ENCODE results near the gene MSH5.

MSH5 gene

GRCh38 chr6:31721351-31722020 lies 18.3 kb upstream of the MSH5 start, which contains the start of gene LY6G6C:
Gene LY6G6C, minus strand, starts transcription at chr6:31721746. Its CDS starts 67 bp downstream, at chr6:31721679.
- no peak for DNase-seq (ENCODE audit: low spot score)
- TF ChIP-seq, protein P1, sequence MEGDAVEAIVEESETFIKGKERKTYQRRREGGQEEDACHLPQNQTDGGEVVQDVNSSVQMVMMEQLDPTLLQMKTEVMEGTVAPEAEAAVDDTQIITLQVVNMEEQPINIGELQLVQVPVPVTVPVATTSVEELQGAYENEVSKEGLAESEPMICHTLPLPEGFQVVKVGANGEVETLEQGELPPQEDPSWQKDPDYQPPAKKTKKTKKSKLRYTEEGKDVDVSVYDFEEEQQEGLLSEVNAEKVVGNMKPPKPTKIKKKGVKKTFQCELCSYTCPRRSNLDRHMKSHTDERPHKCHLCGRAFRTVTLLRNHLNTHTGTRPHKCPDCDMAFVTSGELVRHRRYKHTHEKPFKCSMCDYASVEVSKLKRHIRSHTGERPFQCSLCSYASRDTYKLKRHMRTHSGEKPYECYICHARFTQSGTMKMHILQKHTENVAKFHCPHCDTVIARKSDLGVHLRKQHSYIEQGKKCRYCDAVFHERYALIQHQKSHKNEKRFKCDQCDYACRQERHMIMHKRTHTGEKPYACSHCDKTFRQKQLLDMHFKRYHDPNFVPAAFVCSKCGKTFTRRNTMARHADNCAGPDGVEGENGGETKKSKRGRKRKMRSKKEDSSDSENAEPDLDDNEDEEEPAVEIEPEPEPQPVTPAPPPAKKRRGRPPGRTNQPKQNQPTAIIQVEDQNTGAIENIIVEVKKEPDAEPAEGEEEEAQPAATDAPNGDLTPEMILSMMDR (IDR thresholded peaks at IDR 0.05; ENCODE audit: extremely low read depth, missing control alignments): no peak

DNA sequence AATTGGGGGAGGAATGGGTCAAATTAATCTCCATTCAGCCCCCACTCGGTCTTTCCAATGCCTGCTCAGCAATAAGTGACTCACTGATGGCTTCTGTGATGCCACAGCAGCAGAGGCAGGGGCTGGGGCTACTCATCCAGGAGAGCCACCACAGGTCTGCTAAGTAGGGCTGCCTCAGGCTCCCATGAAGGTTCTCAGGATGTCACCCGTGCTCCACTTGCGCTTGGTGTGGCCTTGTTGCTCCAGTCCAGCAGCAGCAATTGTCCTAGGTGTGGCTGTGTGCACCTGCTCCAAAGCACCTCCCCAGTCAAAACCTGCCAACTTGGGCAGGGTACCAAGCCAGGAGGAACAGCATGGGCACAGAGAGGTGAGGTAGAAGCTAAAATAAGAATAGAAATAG lies 17.6 kb upstream of the MSH5 start:
- DNase-seq (ENCODE audit: low spot score): no peak
- TF ChIP-seq, protein P1 (IDR thresholded peaks at IDR 0.05; ENCODE audit: extremely low read depth, missing control alignments): no peak

- DNase-seq (ENCODE audit: low spot score): no peak
- TF ChIP-seq, protein P1 (IDR thresholded peaks at IDR 0.05; ENCODE audit: extremely low read depth, missing control alignments): no peak
Observed at GRCh38 chr6:31723245-31723979, 16.4 kb upstream of the MSH5 start, which contains the start of gene MPIG6B. Gene MPIG6B, plus strand, starts transcription at chr6:31723373. Its CDS starts 11 bp downstream, at chr6:31723384.

- no peak for DNase-seq (ENCODE audit: low spot score)
- TF ChIP-seq, protein P1 (IDR thresholded peaks at IDR 0.05; ENCODE audit: extremely low read depth, missing control alignments): no peak
Observed at GRCh38 chr6:31723980-31724691, 15.7 kb upstream of the MSH5 start.

DNA sequence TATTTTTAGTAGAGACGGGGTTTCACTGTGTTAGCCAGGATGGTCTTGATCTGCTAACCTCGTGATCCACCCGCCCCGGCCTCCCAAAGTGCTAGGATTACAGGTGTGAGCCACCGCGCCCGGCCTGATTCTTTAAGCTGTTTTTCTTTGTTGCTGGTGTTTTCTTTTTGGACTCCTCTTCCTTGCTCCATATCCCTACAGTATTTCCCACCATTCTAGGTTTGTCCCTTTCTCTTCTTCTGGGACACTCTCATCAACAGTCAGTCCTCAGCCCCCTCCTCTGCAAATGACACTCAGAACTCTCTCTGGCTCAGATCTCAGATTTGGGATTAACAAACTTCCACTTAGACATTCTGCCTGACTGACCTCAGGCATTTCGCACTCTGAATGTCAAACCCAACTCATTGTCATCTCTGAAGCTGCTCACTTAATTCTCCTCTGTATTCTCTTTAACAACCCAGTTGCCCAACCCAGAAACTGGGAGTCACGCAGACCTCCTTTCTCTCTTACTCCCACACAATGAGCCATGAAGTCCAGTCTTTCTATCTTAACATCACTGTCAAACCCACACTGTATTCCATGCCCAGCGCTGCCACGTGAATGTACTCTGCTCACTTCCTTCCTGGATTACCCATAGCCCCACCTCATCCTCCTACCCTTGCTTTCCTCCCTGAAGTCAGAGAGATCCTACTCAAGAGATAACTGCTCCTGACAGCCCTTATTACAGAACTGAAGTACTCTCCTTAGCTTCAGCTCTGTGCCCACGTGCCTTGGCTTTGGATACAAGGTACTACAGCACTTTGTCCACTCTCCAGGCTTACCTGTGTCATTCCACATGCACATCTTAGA lies 14.1 kb upstream of the MSH5 start:
- DNase-seq (ENCODE audit: low spot score): no peak
- TF ChIP-seq, protein P1 (IDR thresholded peaks at IDR 0.05; ENCODE audit: extremely low read depth, missing control alignments): no peak

GRCh38 chr6:31727034-31727716 lies 12.6 kb upstream of the MSH5 start:
- TF ChIP-seq, protein P1 (IDR thresholded peaks at IDR 0.05; ENCODE audit: extremely low read depth, missing control alignments): no peak
- peak; percentile 90 for DNase-seq (ENCODE audit: low spot score)

Data from GM20000 (cell line).